ENCODE results near the gene ACAN.
A peak's percentile ranks its signal among the peaks of the same experiment; 100 is the strongest.

The ACAN gene

DNA sequence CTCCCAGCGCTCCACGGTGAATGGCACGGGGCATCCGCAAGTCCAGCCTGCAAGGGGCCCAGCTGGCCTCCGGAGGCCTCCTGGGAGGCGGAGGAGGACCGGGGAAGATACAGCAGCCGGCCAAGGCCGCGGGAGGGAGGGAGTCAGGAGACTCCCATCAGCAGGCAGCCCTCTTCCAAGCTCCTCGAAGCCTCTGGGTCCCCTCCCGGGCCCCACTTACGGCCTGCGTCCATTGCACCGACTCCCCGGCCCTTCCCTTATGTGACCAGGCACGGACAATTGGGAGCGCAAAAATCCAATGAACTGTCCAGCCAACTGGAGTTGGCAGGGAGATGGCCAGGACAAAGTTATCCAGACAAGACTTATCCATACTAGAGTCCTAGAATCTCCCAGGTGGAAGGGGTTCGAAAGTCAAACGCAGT, 109.3 kb downstream of the ACAN start:
- TF ChIP-seq ZNF70 (CRISPR knock-in tag; IDR thresholded peaks at IDR 0.05) (peak; percentile 78), OSR1 (CRISPR knock-in tag; IDR thresholded peaks at IDR 0.05) (no peak)
- TF ChIP-seq, protein P1, sequence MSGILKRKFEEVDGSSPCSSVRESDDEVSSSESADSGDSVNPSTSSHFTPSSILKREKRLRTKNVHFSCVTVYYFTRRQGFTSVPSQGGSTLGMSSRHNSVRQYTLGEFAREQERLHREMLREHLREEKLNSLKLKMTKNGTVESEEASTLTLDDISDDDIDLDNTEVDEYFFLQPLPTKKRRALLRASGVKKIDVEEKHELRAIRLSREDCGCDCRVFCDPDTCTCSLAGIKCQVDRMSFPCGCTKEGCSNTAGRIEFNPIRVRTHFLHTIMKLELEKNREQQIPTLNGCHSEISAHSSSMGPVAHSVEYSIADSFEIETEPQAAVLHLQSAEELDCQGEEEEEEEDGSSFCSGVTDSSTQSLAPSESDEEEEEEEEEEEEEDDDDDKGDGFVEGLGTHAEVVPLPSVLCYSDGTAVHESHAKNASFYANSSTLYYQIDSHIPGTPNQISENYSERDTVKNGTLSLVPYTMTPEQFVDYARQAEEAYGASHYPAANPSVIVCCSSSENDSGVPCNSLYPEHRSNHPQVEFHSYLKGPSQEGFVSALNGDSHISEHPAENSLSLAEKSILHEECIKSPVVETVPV (CRISPR knock-in tag; IDR thresholded peaks at IDR 0.05), result no peak
- ATAC-seq, result peak; percentile 61

DNA sequence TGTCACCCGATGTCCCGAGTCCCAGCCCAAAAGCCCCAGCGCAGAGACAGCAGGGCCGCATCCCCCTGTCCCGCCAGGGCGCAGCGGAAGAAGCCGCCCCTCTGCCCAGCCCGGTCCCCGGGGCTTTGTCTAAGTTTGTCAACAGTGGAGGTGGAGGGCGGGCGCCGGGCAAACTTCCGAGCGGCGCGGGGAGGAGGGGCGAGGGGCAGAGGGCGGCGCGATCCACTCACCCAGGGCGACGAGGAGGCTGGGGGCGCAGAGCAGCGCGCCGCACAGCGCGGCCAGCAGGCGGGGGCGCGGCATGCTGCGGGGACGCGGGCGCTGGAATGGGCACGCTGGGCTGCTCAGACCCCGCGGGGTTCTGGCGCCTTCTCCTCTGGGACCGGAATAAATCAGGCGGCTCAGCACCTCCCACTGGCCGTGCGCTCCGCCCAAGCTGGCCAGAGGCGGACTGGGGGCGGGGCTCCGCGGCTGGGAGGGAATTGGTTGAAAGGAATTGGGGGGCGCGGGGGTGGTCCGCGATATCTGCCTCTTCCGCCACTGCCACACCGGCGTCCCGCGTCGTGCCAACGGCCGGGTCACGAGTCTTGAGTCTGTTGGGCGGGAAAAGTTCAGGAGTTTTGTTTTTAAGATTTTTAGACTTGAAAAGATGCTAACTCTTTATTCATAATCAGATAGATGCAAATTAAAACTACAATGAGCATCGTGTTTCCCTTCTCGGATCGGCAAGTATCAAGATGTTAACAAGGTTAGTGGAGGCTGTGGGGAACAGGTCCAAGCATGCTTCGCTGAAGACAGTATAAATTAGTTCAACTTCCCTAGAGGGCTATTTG, 110.0 kb downstream of the ACAN start, which contains the start of gene MFGE8:
TSS of gene MFGE8 (minus strand) at position 363 of the 833 bp plus-strand sequence. CDS start at position 303, 60 bp downstream.
- TF ChIP-seq ZNF565 (CRISPR knock-in tag; conservative IDR thresholded peaks at IDR 0.05; ENCODE audit: low read depth) (no peak), ISL1 (CRISPR knock-in tag; IDR thresholded peaks at IDR 0.05) (no peak), ESRRG (CRISPR knock-in tag; IDR thresholded peaks at IDR 0.05) (no peak)
- TF ChIP-seq, protein P1 (CRISPR knock-in tag; IDR thresholded peaks at IDR 0.05), result no peak
- TF ChIP-seq, protein P2, sequence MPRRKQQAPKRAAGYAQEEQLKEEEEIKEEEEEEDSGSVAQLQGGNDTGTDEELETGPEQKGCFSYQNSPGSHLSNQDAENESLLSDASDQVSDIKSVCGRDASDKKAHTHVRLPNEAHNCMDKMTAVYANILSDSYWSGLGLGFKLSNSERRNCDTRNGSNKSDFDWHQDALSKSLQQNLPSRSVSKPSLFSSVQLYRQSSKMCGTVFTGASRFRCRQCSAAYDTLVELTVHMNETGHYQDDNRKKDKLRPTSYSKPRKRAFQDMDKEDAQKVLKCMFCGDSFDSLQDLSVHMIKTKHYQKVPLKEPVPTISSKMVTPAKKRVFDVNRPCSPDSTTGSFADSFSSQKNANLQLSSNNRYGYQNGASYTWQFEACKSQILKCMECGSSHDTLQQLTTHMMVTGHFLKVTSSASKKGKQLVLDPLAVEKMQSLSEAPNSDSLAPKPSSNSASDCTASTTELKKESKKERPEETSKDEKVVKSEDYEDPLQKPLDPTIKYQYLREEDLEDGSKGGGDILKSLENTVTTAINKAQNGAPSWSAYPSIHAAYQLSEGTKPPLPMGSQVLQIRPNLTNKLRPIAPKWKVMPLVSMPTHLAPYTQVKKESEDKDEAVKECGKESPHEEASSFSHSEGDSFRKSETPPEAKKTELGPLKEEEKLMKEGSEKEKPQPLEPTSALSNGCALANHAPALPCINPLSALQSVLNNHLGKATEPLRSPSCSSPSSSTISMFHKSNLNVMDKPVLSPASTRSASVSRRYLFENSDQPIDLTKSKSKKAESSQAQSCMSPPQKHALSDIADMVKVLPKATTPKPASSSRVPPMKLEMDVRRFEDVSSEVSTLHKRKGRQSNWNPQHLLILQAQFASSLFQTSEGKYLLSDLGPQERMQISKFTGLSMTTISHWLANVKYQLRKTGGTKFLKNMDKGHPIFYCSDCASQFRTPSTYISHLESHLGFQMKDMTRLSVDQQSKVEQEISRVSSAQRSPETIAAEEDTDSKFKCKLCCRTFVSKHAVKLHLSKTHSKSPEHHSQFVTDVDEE (CRISPR knock-in tag; IDR thresholded peaks at IDR 0.05), result no peak
- TF ChIP-seq, protein P3, sequence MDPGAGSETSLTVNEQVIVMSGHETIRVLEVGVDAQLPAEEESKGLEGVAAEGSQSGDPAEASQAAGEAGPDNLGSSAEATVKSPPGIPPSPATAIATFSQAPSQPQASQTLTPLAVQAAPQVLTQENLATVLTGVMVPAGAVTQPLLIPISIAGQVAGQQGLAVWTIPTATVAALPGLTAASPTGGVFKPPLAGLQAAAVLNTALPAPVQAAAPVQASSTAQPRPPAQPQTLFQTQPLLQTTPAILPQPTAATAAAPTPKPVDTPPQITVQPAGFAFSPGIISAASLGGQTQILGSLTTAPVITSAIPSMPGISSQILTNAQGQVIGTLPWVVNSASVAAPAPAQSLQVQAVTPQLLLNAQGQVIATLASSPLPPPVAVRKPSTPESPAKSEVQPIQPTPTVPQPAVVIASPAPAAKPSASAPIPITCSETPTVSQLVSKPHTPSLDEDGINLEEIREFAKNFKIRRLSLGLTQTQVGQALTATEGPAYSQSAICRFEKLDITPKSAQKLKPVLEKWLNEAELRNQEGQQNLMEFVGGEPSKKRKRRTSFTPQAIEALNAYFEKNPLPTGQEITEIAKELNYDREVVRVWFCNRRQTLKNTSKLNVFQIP (CRISPR knock-in tag; IDR thresholded peaks at IDR 0.05; ENCODE audit: borderline replicate concordance, low read depth), result no peak

DNA sequence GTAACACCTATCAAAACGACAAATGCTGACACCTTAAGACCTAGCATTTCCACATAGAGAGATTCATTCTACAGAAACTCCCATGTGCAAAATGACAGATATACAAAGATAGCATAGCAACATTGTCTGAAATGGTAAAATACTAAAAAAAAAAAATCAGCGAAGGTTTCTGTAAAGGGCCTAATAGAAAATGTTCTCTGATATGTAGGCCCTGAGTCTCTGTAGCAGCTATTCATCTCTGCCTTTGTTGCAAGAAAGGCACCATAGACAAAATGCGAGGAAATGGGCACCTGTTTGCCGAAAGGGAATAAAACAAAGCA, 110.6 kb downstream of the ACAN start:
- no peak for TF ChIP-seq ZNF8 (CRISPR knock-in tag; IDR thresholded peaks at IDR 0.05)
- no peak for TF ChIP-seq PPARA (CRISPR knock-in tag; IDR thresholded peaks at IDR 0.05; ENCODE audit: borderline replicate concordance)
- TF ChIP-seq ZC3H10 (CRISPR knock-in tag; IDR thresholded peaks at IDR 0.05), result no peak
- no peak for TF ChIP-seq ISL1 (CRISPR knock-in tag; IDR thresholded peaks at IDR 0.05)
- TF ChIP-seq BACH2 (CRISPR knock-in tag; IDR thresholded peaks at IDR 0.05; ENCODE audit: borderline replicate concordance), result no peak
- TF ChIP-seq ZNF565 (CRISPR knock-in tag; conservative IDR thresholded peaks at IDR 0.05; ENCODE audit: low read depth), result no peak
- TF ChIP-seq ZFP3 (CRISPR knock-in tag; IDR thresholded peaks at IDR 0.05), result no peak
- TF ChIP-seq ZNF70 (CRISPR knock-in tag; IDR thresholded peaks at IDR 0.05), result no peak
- no peak for TF ChIP-seq TCF4 (CRISPR knock-in tag; IDR thresholded peaks at IDR 0.05; ENCODE audit: borderline replicate concordance)
- no peak for TF ChIP-seq ESRRG (CRISPR knock-in tag; IDR thresholded peaks at IDR 0.05)
- TF ChIP-seq RARB (CRISPR knock-in tag; IDR thresholded peaks at IDR 0.05), result no peak
- TF ChIP-seq, protein P2 (CRISPR knock-in tag; IDR thresholded peaks at IDR 0.05), result no peak
- TF ChIP-seq, protein P4, sequence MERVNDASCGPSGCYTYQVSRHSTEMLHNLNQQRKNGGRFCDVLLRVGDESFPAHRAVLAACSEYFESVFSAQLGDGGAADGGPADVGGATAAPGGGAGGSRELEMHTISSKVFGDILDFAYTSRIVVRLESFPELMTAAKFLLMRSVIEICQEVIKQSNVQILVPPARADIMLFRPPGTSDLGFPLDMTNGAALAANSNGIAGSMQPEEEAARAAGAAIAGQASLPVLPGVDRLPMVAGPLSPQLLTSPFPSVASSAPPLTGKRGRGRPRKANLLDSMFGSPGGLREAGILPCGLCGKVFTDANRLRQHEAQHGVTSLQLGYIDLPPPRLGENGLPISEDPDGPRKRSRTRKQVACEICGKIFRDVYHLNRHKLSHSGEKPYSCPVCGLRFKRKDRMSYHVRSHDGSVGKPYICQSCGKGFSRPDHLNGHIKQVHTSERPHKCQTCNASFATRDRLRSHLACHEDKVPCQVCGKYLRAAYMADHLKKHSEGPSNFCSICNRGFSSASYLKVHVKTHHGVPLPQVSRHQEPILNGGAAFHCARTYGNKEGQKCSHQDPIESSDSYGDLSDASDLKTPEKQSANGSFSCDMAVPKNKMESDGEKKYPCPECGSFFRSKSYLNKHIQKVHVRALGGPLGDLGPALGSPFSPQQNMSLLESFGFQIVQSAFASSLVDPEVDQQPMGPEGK (CRISPR knock-in tag; IDR thresholded peaks at IDR 0.05; ENCODE audit: borderline replicate concordance), result no peak
- TF ChIP-seq GLIS3 (CRISPR knock-in tag; IDR thresholded peaks at IDR 0.05), result no peak
- TF ChIP-seq, protein P3 (CRISPR knock-in tag; IDR thresholded peaks at IDR 0.05; ENCODE audit: borderline replicate concordance, low read depth), result no peak
- no peak for TF ChIP-seq ZFP30 (CRISPR knock-in tag; IDR thresholded peaks at IDR 0.05)
- TF ChIP-seq, protein P5, sequence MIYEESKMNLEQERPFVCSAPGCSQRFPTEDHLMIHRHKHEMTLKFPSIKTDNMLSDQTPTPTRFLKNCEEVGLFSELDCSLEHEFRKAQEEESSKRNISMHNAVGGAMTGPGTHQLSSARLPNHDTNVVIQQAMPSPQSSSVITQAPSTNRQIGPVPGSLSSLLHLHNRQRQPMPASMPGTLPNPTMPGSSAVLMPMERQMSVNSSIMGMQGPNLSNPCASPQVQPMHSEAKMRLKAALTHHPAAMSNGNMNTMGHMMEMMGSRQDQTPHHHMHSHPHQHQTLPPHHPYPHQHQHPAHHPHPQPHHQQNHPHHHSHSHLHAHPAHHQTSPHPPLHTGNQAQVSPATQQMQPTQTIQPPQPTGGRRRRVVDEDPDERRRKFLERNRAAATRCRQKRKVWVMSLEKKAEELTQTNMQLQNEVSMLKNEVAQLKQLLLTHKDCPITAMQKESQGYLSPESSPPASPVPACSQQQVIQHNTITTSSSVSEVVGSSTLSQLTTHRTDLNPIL (CRISPR knock-in tag; IDR thresholded peaks at IDR 0.05; ENCODE audit: low read depth), result no peak
- TF ChIP-seq SNAI2 (CRISPR knock-in tag; IDR thresholded peaks at IDR 0.05), result no peak

More for the DNA sequence above, 110.0 kb downstream of the ACAN start, which contains the start of gene MFGE8:
- peak; percentile 91 for ATAC-seq

More for the DNA sequence above, 110.6 kb downstream of the ACAN start:
- ATAC-seq, result no peak
